ENCODE results near the gene SBF2.

DNA sequence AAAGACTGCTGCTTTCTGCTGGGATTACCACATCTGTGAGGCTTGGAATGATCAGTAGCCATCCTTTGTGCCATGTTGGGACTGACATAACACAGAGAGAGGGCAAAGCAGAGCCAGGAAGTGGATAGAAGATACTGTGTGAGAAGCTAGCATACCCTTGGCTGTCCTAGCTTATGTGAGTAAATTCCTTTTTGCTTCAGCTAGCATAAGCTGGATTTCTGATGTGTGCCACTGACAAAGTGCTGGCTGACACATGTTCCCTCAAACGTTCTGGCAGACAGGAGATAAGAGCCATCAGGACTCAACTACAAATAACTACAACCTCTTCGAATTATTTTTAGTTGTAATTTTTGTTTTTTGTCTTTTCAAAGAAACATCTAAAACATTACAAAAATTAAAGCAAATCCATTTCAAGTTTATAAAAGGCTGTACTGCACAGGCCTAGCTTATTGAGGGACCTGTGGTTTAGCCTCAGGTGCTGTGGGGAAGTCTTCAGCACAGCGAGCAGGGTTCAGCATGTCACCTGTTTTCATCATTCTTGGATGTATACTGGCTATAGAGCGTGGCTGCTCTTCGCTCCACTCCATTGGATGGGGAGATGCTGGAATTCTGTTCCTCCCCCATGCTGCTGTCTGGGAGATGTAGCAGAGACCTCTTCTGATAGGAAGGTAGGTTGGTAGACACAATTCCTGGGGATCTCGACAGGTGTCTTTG lies 509.3 kb downstream of the SBF2 start:
- TF ChIP-seq, protein P1, sequence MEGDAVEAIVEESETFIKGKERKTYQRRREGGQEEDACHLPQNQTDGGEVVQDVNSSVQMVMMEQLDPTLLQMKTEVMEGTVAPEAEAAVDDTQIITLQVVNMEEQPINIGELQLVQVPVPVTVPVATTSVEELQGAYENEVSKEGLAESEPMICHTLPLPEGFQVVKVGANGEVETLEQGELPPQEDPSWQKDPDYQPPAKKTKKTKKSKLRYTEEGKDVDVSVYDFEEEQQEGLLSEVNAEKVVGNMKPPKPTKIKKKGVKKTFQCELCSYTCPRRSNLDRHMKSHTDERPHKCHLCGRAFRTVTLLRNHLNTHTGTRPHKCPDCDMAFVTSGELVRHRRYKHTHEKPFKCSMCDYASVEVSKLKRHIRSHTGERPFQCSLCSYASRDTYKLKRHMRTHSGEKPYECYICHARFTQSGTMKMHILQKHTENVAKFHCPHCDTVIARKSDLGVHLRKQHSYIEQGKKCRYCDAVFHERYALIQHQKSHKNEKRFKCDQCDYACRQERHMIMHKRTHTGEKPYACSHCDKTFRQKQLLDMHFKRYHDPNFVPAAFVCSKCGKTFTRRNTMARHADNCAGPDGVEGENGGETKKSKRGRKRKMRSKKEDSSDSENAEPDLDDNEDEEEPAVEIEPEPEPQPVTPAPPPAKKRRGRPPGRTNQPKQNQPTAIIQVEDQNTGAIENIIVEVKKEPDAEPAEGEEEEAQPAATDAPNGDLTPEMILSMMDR (conservative IDR thresholded peaks at IDR 0.05), result no peak
- TF ChIP-seq ZFX (IDR thresholded peaks at IDR 0.05), result no peak

Data from C4-2B (cell line).